SK-N-SH treated with all-trans-retinoic acid at 6 μM for 48 hours (cell line): Measurements from ENCODE around the gene MGAT5B.

ENCODE experiments used
- POU6F1 ChIP-seq: fragments of 250-450 bp; sonication (Bioruptor Pico); IDR thresholded peaks from 2 replicates; pipeline ENCODE4 v1.8.0; 2021; ENCODE audit warnings: low read depth, mild to moderate bottlenecking, moderate library complexity, borderline replicate concordance
- RARB ChIP-seq: fragments of 250-450 bp; sonication (Bioruptor Pico); IDR thresholded peaks from 2 replicates; pipeline ENCODE4 v1.8.0; 2021; ENCODE audit warnings: mild to moderate bottlenecking, moderate library complexity

GRCh38 chr17:76926237-76926866 lies 58.1 kb downstream of the MGAT5B start:
- TF ChIP-seq POU6F1 (CRISPR knock-in tag), result no peak
- no peak for TF ChIP-seq RARB (CRISPR knock-in tag)
